ENCODE results near the gene VMO1.

The VMO1 gene

DNA sequence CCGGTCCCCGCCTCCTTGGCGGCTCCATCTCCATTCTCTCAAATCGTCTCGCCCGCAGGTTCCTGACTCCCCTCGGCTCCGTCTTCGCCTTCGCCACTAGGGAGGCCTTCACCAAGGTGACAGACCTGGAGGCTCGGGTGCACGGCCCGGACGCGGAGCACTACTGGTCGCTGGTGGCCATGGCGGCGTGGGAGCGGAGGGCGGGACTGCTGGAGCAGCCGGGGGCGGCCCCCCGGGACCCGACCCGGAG is 3.5 kb upstream of the VMO1 start:
- DNase-seq (ENCODE audit: low spot score) = no peak
- in situ Hi-C loops (cut with MboI; ENCODE audit: low pct_unique_long_range_greater_than_20kb, low sequenced_read_pairs, unreplicated experiment) = no loop called here

DNA sequence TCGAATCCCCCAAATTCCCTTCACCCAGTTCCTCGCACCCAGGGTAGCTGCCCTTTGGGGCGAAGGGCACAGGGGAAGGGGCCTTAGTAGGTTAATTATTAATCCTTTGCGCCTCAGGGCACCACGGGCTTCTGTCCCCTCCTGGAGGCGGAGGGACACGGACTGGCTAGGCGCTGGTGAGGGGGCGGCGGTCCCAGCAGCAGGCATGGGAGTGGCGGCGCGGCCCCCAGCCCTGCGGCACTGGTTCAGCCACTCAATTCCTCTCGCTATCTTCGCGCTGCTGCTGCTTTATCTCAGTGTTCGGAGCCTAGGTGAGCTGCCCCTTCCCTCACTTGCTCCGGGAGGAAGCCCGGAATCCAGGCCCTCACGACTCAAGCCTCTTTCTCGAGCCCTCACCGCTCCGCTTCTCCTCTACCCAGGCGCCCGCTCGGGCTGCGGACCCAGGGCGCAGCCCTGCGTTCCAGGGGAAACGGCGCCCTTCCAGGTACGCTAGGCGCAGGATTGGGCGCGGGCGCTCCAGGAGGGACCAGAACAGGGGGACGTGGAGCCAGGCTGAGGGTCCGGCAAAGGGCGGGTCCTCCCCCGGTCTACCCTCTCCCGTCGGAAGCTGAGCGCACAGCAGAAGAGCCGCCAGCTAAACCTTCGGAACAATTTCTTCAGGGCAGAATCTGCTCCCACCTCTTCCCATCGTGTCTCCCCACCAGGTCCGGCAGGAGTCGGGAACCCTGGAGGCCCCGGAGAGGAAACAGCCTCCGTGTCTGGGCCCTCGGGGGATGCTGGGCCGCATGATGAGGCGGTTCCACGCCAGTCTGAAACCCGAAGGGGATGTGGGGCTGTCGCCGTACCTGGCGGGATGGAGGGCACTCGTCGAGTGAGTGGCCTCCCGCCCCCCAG is 2.9 kb upstream of the VMO1 start, which contains the start of gene GLTPD2:
Gene GLTPD2 (plus strand): TSS at position 158 of the 894 bp plus-strand sequence. CDS start 48 bp downstream, at position 206.
- in situ Hi-C loops (cut with MboI; ENCODE audit: low pct_unique_long_range_greater_than_20kb, low sequenced_read_pairs, unreplicated experiment) = no loop called here
- no peak for DNase-seq (ENCODE audit: low spot score)

More for the DNA sequence above, 3.5 kb upstream of the VMO1 start:
- TF ChIP-seq, protein P1, sequence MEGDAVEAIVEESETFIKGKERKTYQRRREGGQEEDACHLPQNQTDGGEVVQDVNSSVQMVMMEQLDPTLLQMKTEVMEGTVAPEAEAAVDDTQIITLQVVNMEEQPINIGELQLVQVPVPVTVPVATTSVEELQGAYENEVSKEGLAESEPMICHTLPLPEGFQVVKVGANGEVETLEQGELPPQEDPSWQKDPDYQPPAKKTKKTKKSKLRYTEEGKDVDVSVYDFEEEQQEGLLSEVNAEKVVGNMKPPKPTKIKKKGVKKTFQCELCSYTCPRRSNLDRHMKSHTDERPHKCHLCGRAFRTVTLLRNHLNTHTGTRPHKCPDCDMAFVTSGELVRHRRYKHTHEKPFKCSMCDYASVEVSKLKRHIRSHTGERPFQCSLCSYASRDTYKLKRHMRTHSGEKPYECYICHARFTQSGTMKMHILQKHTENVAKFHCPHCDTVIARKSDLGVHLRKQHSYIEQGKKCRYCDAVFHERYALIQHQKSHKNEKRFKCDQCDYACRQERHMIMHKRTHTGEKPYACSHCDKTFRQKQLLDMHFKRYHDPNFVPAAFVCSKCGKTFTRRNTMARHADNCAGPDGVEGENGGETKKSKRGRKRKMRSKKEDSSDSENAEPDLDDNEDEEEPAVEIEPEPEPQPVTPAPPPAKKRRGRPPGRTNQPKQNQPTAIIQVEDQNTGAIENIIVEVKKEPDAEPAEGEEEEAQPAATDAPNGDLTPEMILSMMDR (IDR thresholded peaks at IDR 0.05; ENCODE audit: extremely low read depth, insufficient read depth, missing control alignments) = no peak

DNA sequence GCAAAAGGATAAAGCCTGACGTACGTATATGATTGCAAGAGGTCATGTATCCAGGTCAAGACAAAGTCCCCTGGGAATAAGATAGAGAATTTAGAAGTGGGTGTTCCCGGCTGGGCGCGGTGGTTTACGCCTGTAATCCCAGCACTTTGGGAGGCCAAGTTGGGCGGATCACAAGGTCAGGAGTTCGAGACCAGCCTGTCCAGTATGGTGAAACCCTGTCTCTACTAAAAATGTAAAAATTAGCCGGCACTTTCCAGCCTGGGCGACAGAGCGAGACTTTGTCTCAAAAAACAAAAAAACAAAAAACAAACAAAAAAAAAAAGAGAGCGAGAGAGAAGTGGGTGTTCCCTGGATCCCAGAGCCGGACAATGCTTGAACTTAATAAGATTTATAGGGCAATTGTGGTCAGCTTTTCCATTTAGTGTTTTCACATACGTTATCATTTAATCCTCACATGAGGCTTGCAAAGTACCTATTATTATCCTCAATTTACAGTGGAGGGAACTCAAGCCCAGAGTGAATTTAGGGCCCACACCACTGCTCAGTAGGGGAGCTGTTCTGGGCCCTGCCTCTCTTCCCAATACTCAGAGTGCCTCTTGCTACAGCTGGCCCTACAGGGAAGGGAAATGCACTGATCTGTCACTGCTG is 2.1 kb upstream of the VMO1 start:
- no peak for DNase-seq (ENCODE audit: low spot score)
- TF ChIP-seq, protein P1 (IDR thresholded peaks at IDR 0.05; ENCODE audit: extremely low read depth, insufficient read depth, missing control alignments) = no peak
- in situ Hi-C loops (cut with MboI; ENCODE audit: low pct_unique_long_range_greater_than_20kb, low sequenced_read_pairs, unreplicated experiment) = no loop called here

More for the DNA sequence above, 2.9 kb upstream of the VMO1 start, which contains the start of gene GLTPD2:
- TF ChIP-seq, protein P1 (IDR thresholded peaks at IDR 0.05; ENCODE audit: extremely low read depth, insufficient read depth, missing control alignments) = no peak

- TF ChIP-seq, protein P1 (IDR thresholded peaks at IDR 0.05; ENCODE audit: extremely low read depth, insufficient read depth, missing control alignments) = no peak
- no peak for DNase-seq (ENCODE audit: low spot score)
- in situ Hi-C loops (cut with MboI; ENCODE audit: low pct_unique_long_range_greater_than_20kb, low sequenced_read_pairs, unreplicated experiment) = no loop called here
These were observed 352 bp upstream of the VMO1 start for GRCh38 chr17:4786516-4786915.

DNA sequence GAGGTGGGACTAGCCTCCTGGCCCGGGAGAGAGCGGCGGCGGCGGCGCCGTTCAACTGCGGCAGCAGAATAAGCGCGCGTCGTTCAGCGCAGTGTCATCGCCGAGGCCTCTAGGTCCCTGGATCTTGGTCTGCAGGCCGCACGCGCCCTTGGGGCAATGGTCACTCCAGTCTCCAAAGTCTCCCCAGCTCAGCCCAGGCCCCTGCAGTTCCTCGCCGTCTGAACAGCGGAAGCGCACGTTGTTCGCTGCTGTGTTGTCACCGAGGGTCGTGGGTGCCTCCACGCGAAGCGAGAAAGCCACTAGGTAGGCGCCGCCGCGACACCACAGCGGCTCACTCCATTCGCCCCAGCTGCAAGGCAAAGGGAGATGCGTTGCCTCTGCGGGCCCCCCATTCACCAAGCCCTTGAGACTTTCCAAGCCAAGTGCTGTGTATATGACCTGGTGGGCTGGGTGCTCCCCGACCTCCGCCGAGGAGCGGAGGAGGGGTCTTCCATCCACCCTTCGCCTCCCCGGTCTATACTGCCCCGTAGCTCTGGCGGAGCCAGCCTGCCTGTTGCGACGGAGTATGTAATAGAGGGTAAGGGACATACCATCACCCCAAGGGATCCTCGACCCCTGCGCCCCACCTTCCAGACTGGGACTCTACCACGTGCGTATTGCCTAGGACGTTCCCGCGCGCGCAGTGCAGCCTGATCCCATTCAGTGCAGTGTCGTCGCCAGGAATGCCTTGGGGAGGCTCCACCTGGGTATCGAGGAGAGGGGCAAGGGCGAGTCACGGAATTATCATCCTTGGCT is 656 bp downstream of the VMO1 start:
- TF ChIP-seq, protein P1 (IDR thresholded peaks at IDR 0.05; ENCODE audit: extremely low read depth, insufficient read depth, missing control alignments) = no peak

DNA sequence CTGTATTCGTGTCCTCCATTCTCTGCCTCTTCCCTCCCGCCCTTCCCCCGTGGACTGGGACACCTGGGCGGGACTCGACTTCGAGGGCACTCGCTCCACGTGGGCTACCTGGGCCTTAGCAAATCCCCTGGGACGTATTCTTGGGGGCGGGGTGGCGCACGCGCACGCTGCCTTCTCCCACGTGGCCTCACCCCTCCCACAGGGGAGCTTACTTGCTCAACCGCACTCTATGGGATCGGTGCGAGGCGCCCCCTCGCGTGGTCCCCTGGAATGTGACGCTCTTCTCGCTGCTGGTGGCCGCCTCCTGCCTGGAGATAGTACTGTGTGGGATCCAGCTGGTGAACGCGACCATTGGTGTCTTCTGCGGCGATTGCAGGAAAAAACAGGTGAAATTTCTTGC is 3.5 kb downstream of the VMO1 start:
- TF ChIP-seq, protein P1 (IDR thresholded peaks at IDR 0.05; ENCODE audit: extremely low read depth, insufficient read depth, missing control alignments) = peak; percentile 9
- in situ Hi-C loops (cut with MboI; ENCODE audit: low pct_unique_long_range_greater_than_20kb, low sequenced_read_pairs, unreplicated experiment) = no loop called here
- no peak for DNase-seq (ENCODE audit: low spot score)

More for the DNA sequence above, 656 bp downstream of the VMO1 start:
- no peak for DNase-seq (ENCODE audit: low spot score)
- in situ Hi-C loops (cut with MboI; ENCODE audit: low pct_unique_long_range_greater_than_20kb, low sequenced_read_pairs, unreplicated experiment) = no loop called here

All from GM13977 (cell line).